G401 (cell line): ENCODE data around the gene ZNF827. TPM values are rescaled to one million over a fixed set of nuclear protein-coding genes. Genes with fewer than 3 reads are reported as not detected.

Source experiments
- DNase-seq: peaks from one replicate; pipeline ENCODE4 v3.0.0-alpha.2; 2015; ENCODE audit warnings: low spot score
- in situ Hi-C: cut with HindIII; loops from 2 replicates; pipeline ENCODE4 v1.10.0; 2016; ENCODE audit warnings: low sequenced_read_pairs, mixed read lengths
- total RNA-seq: library from RNA; depleted of rRNA; stranded (reverse); fragments of >200 nt; shearing (Covaris generic); gene quantifications from 2 replicates; pipeline ENCODE4 v1.2.3, GENCODE V29; 2014

Gene ZNF827
- total RNA-seq, 1 experiment from 2014 or later = 2.1 TPM

GRCh38 chr4:145873901-145874300, 64.7 kb downstream of the ZNF827 start:
- no peak for DNase-seq
- in situ Hi-C loops = no loop called here

- DNase-seq = no peak
- in situ Hi-C loops = no loop called here
Measured at GRCh38 chr4:145871209-145871608, 67.4 kb downstream of the ZNF827 start.

GRCh38 chr4:145870155-145871020, 68.2 kb downstream of the ZNF827 start:
- in situ Hi-C loops = no loop called here
- DNase-seq = no peak

- in situ Hi-C loops = no loop called here
- no peak for DNase-seq
Measured at GRCh38 chr4:145868637-145869409, 69.8 kb downstream of the ZNF827 start.

GRCh38 chr4:145867406-145867805, 71.2 kb downstream of the ZNF827 start:
- DNase-seq = no peak
- in situ Hi-C loops = no loop called here

- in situ Hi-C loops = no loop called here
- DNase-seq = no peak
Measured at GRCh38 chr4:145866991-145867390, 71.6 kb downstream of the ZNF827 start.

GRCh38 chr4:145865274-145865941, 73.2 kb downstream of the ZNF827 start:
- no peak for DNase-seq
- in situ Hi-C loops = no loop called here

GRCh38 chr4:145863191-145863590, 75.4 kb downstream of the ZNF827 start:
- DNase-seq = no peak
- in situ Hi-C loops = no loop called here

- in situ Hi-C loops = no loop called here
- peak; percentile 74 for DNase-seq
Measured at GRCh38 chr4:145861336-145862318, 77.0 kb downstream of the ZNF827 start.

GRCh38 chr4:145860897-145861296, 77.7 kb downstream of the ZNF827 start:
- no peak for DNase-seq
- in situ Hi-C loops = no loop called here

- no peak for DNase-seq
- in situ Hi-C loops = no loop called here
Measured at GRCh38 chr4:145860446-145860845, 78.2 kb downstream of the ZNF827 start.

- in situ Hi-C loops = no loop called here
- DNase-seq = no peak
Measured at GRCh38 chr4:145859926-145860325, 78.7 kb downstream of the ZNF827 start.

GRCh38 chr4:145859426-145859825, 79.2 kb downstream of the ZNF827 start:
- no peak for DNase-seq
- in situ Hi-C loops = no loop called here

GRCh38 chr4:145852256-145852839, 86.3 kb downstream of the ZNF827 start:
- in situ Hi-C loops = no loop called here
- no peak for DNase-seq

- in situ Hi-C loops = no loop called here
- no peak for DNase-seq
Measured at GRCh38 chr4:145851511-145852201, 87.0 kb downstream of the ZNF827 start.

GRCh38 chr4:145847764-145848163, 90.9 kb downstream of the ZNF827 start:
- DNase-seq = no peak
- in situ Hi-C loops = no loop called here

GRCh38 chr4:145845118-145845517, 93.5 kb downstream of the ZNF827 start:
- in situ Hi-C loops = no loop called here
- no peak for DNase-seq

GRCh38 chr4:145843639-145844038, 95.0 kb downstream of the ZNF827 start:
- in situ Hi-C loops = no loop called here
- DNase-seq = no peak
